Muscle of leg (tissue), 16 donors: ENCODE measurements around the gene PBRM1. TPM values are rescaled to one million over a fixed set of nuclear protein-coding genes. Genes with fewer than 3 reads are reported as not detected.
"Not testable (repeated sequence)": the region's sequence is repeated elsewhere in the genome, so short reads cannot be mapped to it uniquely, and the experiment has no call there.

Experiments
- DNase-seq: peaks from one replicate; pipeline ENCODE4 v3.0.0; 2013
- H3K27ac ChIP-seq: one replicate; pipeline ENCODE4 v1.5.1; 2013; ENCODE audit warnings: mild to moderate bottlenecking, low read length, control low read depth
- H3K27me3 ChIP-seq: one replicate; pipeline ENCODE4 v1.6.1; 2013; ENCODE audit warnings: low read length; ENCODE audit not compliant: control insufficient read depth, insufficient read depth
- H3K36me3 ChIP-seq: one replicate; pipeline ENCODE4 v1.6.1; 2013; ENCODE audit warnings: low read length; ENCODE audit not compliant: control insufficient read depth, insufficient read depth
- H3K4me1 ChIP-seq: one replicate; pipeline ENCODE4 v1.6.1; 2013; ENCODE audit warnings: low read length; ENCODE audit not compliant: control insufficient read depth, insufficient read depth
- H3K4me3 ChIP-seq: one replicate; pipeline ENCODE4 v1.5.1; 2013; ENCODE audit warnings: low read length, control low read depth
- H3K9me3 ChIP-seq: replicated peaks from 2 replicates; pipeline ENCODE4 v1.6.1; 2013; ENCODE audit warnings: low read depth, low read length; ENCODE audit not compliant: control insufficient read depth
- WGBS: methylation state at CpG from one replicate; pipeline ENCODE4 v1.1.5; 2013; ENCODE audit warnings: missing lambda C conversion rate; ENCODE audit not compliant: insufficient coverage; 5-methylcytosine and 5-hydroxymethylcytosine counted together
- long read RNA-seq, 11 donors: transcript quantifications; one replicate each; lab custom pipeline, GENCODE V29; 2026
- polyA plus RNA-seq, 8 donors: library from polyadenylated mRNA; unstranded; fragments of 120-200 nt; gene quantifications; one replicate each; pipeline versions ENCODE4 v1.2.1 to v1.2.3, GENCODE V29; 2013; ENCODE audit warnings: inconsistent platforms in 1 of 8, low replicate concordance in 1 of 8; ENCODE audit not compliant: insufficient read length in 8 of 8, insufficient read depth in 1 of 8
- total RNA-seq: library from RNA; stranded (reverse); fragments of 120-200 nt; gene quantifications from one replicate; pipeline ENCODE4 v1.2.4, GENCODE V29; 2013

PBRM1 gene
- total RNA-seq (53.1 TPM), polyA plus RNA-seq (10 to 100 TPM; 26.1 to 52.8 (median 45.8) TPM)
- long read RNA-seq, donor 1, result 0 reads
- long read RNA-seq, donor 2, partial matches to known transcripts, result 5 of 5 reads
- long read RNA-seq, donor 2, other reads (novel, unspliced or antisense), result 0 of 5 reads
- long read RNA-seq, donor 3, partial matches to known transcripts, result 29 of 61 reads
- long read RNA-seq, donor 3, other reads (novel, unspliced or antisense), result 31 of 61 reads
- long read RNA-seq, donor 4, partial matches to known transcripts, result 6 of 6 reads
- long read RNA-seq, donor 4, other reads (novel, unspliced or antisense), result 0 of 6 reads
- long read RNA-seq, donor 5, partial matches to known transcripts, result 270 of 272 reads
- long read RNA-seq, donor 5, other reads (novel, unspliced or antisense), result 0 of 272 reads
- long read RNA-seq, donor 6, partial matches to known transcripts, result 115 of 168 reads
- long read RNA-seq, donor 6, other reads (novel, unspliced or antisense), result 53 of 168 reads
- long read RNA-seq, donor 7, result 0 reads
- long read RNA-seq, donor 8, partial matches to known transcripts, result 133 of 155 reads
- long read RNA-seq, donor 8, other reads (novel, unspliced or antisense), result 21 of 155 reads
- long read RNA-seq, donor 9, partial matches to known transcripts, result 59 of 89 reads
- long read RNA-seq, donor 9, other reads (novel, unspliced or antisense), result 30 of 89 reads
- long read RNA-seq, donor 10, partial matches to known transcripts, result 211 of 242 reads
- long read RNA-seq, donor 10, other reads (novel, unspliced or antisense), result 28 of 242 reads
- long read RNA-seq, donor 11, partial matches to known transcripts, result 55 of 107 reads
- long read RNA-seq, donor 11, other reads (novel, unspliced or antisense), result 52 of 107 reads

- Histone ChIP-seq H3K27ac (peak within 1 kb of the TSS; percentile 97), H3K27me3 (no peaks in the 10 kb centered on the region), H3K36me3 (peaks cover 42% of the 10 kb centered on the region), H3K4me3 (peak within 1 kb of the TSS; percentile 93), H3K4me1 (peaks cover 10% of the 10 kb centered on the region), H3K9me3 (no peaks in the 10 kb centered on the region)
- under 1% methylated on average over 78 of the region's 82 CpGs for WGBS
- DNase-seq, result peak; percentile 99
Observed at GRCh38 chr3:52685709-52686691, at the start of gene PBRM1, which contains the start of gene GNL3. TSS of gene PBRM1 (minus strand) at chr3:52685913. TSS of gene GNL3 (plus strand) at chr3:52686032. CDS start at chr3:52686093, 61 bp downstream.

- no peak for DNase-seq
- Histone ChIP-seq H3K36me3 (peaks cover 32% of the 10 kb centered on the region), H3K27me3 (no peaks in the 10 kb centered on the region), H3K4me3 (no peak overlapping the region), H3K27ac (no peak overlapping the region), H3K4me1 (no peaks in the 10 kb centered on the region), H3K9me3 (no peaks in the 10 kb centered on the region)
- WGBS, result 94% methylated on average over 3 of the region's 10 CpGs
Observed at GRCh38 chr3:52733256-52733891, 47.7 kb upstream of the PBRM1 start.

- WGBS, result 81% methylated on average over 7 of the region's 14 CpGs
- H3K27me3 ChIP-seq, result no peaks in the 10 kb centered on the region
- DNase-seq, result no peak
- no peak overlapping the region for H3K27ac ChIP-seq
- H3K9me3 ChIP-seq, result peaks cover 2% of the 10 kb centered on the region
- no peaks in the 10 kb centered on the region for H3K4me1 ChIP-seq
- H3K36me3 ChIP-seq, result peaks cover 28% of the 10 kb centered on the region
- no peak overlapping the region for H3K4me3 ChIP-seq
Observed at GRCh38 chr3:52731590-52731989, 45.9 kb upstream of the PBRM1 start.

- H3K27ac ChIP-seq, result no peak overlapping the region
- H3K4me3 ChIP-seq, result no peak overlapping the region
- H3K4me1 ChIP-seq, result no peaks in the 10 kb centered on the region
- H3K27me3 ChIP-seq, result no peaks in the 10 kb centered on the region
- H3K36me3 ChIP-seq, result peaks cover 26% of the 10 kb centered on the region
- no peak for DNase-seq
- peaks cover 2% of the 10 kb centered on the region for H3K9me3 ChIP-seq
Observed at GRCh38 chr3:52730681-52731080, 45.0 kb upstream of the PBRM1 start.

GRCh38 chr3:52728753-52729152 is 43.0 kb upstream of the PBRM1 start:
- WGBS, result no CpG with 5 or more reads among the region's 3 CpGs
- H3K9me3 ChIP-seq, DNase-seq, H3K4me3 ChIP-seq, H3K4me1 ChIP-seq, H3K27ac ChIP-seq, H3K27me3 ChIP-seq: not testable (repeated sequence)
- peaks cover 23% of the 10 kb centered on the region for H3K36me3 ChIP-seq

- no peak for DNase-seq
- peaks cover 5% of the 10 kb centered on the region for H3K36me3 ChIP-seq
- H3K9me3 ChIP-seq, result peaks cover 2% of the 10 kb centered on the region
- H3K4me1 ChIP-seq, result no peaks in the 10 kb centered on the region
- no CpG with 5 or more reads among the region's 1 CpG for WGBS
- no peaks in the 10 kb centered on the region for H3K27me3 ChIP-seq
- no peak overlapping the region for H3K27ac ChIP-seq
- no peak overlapping the region for H3K4me3 ChIP-seq
Observed at GRCh38 chr3:52724511-52724910, 38.8 kb upstream of the PBRM1 start.

- no peak for DNase-seq
- no peaks in the 10 kb centered on the region for H3K27me3 ChIP-seq
- peaks cover 2% of the 10 kb centered on the region for H3K9me3 ChIP-seq
- H3K27ac ChIP-seq, result no peak overlapping the region
- no CpG with 5 or more reads among the region's 5 CpGs for WGBS
- H3K36me3 ChIP-seq, result peaks cover 8% of the 10 kb centered on the region
- no peak overlapping the region for H3K4me3 ChIP-seq
- no peaks in the 10 kb centered on the region for H3K4me1 ChIP-seq
Observed at GRCh38 chr3:52723935-52724334, 38.2 kb upstream of the PBRM1 start.

- 95% methylated on average over 3 of the region's 7 CpGs for WGBS
- H3K36me3 ChIP-seq, result peaks cover 4% of the 10 kb centered on the region
- H3K27me3 ChIP-seq, result no peaks in the 10 kb centered on the region
- no peaks in the 10 kb centered on the region for H3K9me3 ChIP-seq
- H3K4me1 ChIP-seq, result no peaks in the 10 kb centered on the region
- H3K4me3 ChIP-seq, result no peak overlapping the region
- H3K27ac ChIP-seq, result no peak overlapping the region
- DNase-seq, result no peak
Observed at GRCh38 chr3:52722491-52722890, 36.8 kb upstream of the PBRM1 start.

- Histone ChIP-seq H3K27me3 (no peaks in the 10 kb centered on the region), H3K4me1 (no peaks in the 10 kb centered on the region), H3K4me3 (no peak overlapping the region), H3K27ac (no peak overlapping the region), H3K36me3 (peaks cover 4% of the 10 kb centered on the region), H3K9me3 (no peaks in the 10 kb centered on the region)
- 100% methylated on average over 1 of the region's 1 CpG for WGBS
- no peak for DNase-seq
Observed at GRCh38 chr3:52721730-52722008, 36.0 kb upstream of the PBRM1 start.
